Adrenal gland (tissue), 12 donors: ENCODE measurements around the gene PGD. TPM values are rescaled to one million over a fixed set of nuclear protein-coding genes. Genes with fewer than 3 reads are reported as not detected.
A peak's percentile ranks its signal among the peaks of the same experiment; 100 is the strongest.
"Not testable (repeated sequence)": the region's sequence is repeated elsewhere in the genome, so short reads cannot be mapped to it uniquely, and the experiment has no call there.

ENCODE experiments used
- DNase-seq, 7 donors: peaks; one replicate each; pipeline ENCODE4 v3.0.0-alpha.2; 2019 to 2020
- H3K27ac ChIP-seq, 5 donors: fragments of 200-600 bp; sonication (generic) in 4 of 5; 1 replicate in 3 of 5; 2 replicates in 2 of 5; pipeline versions ENCODE4 v1.5.1 to v1.8.0; 2016 to 2020; ENCODE audit warnings: mild to moderate bottlenecking in 1 of 5
- H3K27me3 ChIP-seq: fragments of 200-600 bp; 2 replicates; pipeline ENCODE4 v1.8.0; 2021
- H3K36me3 ChIP-seq, 2 donors: fragments of 200-600 bp; replicated peaks in 1 of 2; 1 replicate in 1 of 2; 2 replicates in 1 of 2; pipeline versions ENCODE4 v1.5.1 to v1.8.0; 2018 to 2022
- H3K4me1 ChIP-seq, 2 donors: fragments of 200-600 bp; replicated peaks in 1 of 2; 1 replicate in 1 of 2; 2 replicates in 1 of 2; pipeline versions ENCODE4 v1.5.1 to v1.8.0; 2018 to 2021
- H3K4me3 ChIP-seq, 4 donors: fragments of 200-600 bp; sonication (generic) in 3 of 4; one replicate each; pipeline ENCODE4 v1.5.1; 2016 to 2018
- H3K9me3 ChIP-seq, 3 donors: fragments of 200-600 bp; sonication (generic) in 1 of 3; replicated peaks in 1 of 3; 1 replicate in 2 of 3; 2 replicates in 1 of 3; pipeline versions ENCODE4 v1.5.1 to v1.8.0; 2016 to 2021
- CTCF ChIP-seq, 6 experiments: fragments of 450-650 bp in 4 of 6; fragments of 200-600 bp in 2 of 6; sonication (generic) in 1 of 6; IDR thresholded peaks; 1 replicate in 5 of 6; 2 replicates in 1 of 6; pipeline versions ENCODE4 v1.5.1 to v1.8.0; 2016 to 2021; ENCODE audit warnings: antibody characterized with exemption in 6 of 6, mild to moderate bottlenecking in 2 of 6, moderate library complexity in 1 of 6
- POLR2A ChIP-seq, 2 donors: fragments of 450-650 bp; IDR thresholded peaks; one replicate each; pipeline ENCODE4 v1.6.1; 2017; ENCODE audit warnings: antibody characterized with exemption in 2 of 2, mild to moderate bottlenecking in 2 of 2, moderate library complexity in 1 of 2
- WGBS, 4 donors: extraction: QIAGEN DNeasy Blood & Tissue Kit in 2 of 4; methylation state at CpG; one replicate each; pipeline versions ENCODE4 v1.1.5 to v1.1.7; 2013 to 2017; 5-methylcytosine and 5-hydroxymethylcytosine counted together
- intact Hi-C, 2 donors: fragments of 100-400 bp; cut with DNase I; formaldehyde crosslinking; loops; one replicate each; pipeline versions ENCODE4 v1.14.1 to v1.15.0; 2022 to 2023
- polyA plus RNA-seq, 3 donors: library from polyadenylated mRNA; stranded (reverse); fragments of 200-250 nt in 2 of 3; fragments of 350-450 nt in 1 of 3; fragmentation: Illumina TruSeq in 1 of 3; extraction: RNeasy Lipid Tissue Mini Kit (QIAGEN cat#74804) in 1 of 3; gene quantifications; one replicate each; pipeline ENCODE4 v1.2.3, GENCODE V29; 2013 to 2014
- total RNA-seq, 9 donors: library from RNA; depleted of rRNA in 4 of 9; stranded (reverse); fragments of >200 nt in 4 of 9; fragments of 120-200 nt in 1 of 9; fragmentation: NEBNext Ultra II Directional in 1 of 9; extraction: Animal tissue kit (Norgen Biotek cat#: 25700) in 1 of 9; gene quantifications; one replicate each; pipeline versions ENCODE4 v1.1.0 to v1.2.4, GENCODE V29; 2013 to 2023
- donor health status: healthy with polysubstance abuse.
- donor health status: Bipolar disorder and iron deficiency.
- donor health status: DM: yes; HTN: yes; CAD: no.
- donor health status: DM: no; HTN: no; CAD: no.
- donor health status: DM: no; HTN: no; CAD: no.
- donor health status: DM: yes; HTN: yes; CAD: no.

PGD gene
- total and polyA plus RNA-seq, 12 donors, result 32.2 to 170 (median 84.6) TPM

- H3K4me3 ChIP-seq, result no peak overlapping the region
- 49 to 63% (median 54%) methylated on average over 6 of the region's 6 CpGs for WGBS, 4 donors
- H3K9me3 ChIP-seq, result no peaks in the 10 kb centered on the region
- H3K27ac ChIP-seq, result no peak overlapping the region
- H3K36me3 ChIP-seq, result no peaks in the 10 kb centered on the region
- intact Hi-C loops, result no loop called here
- no peak for TF ChIP-seq CTCF (IDR thresholded peaks at IDR 0.05)
- no peak for TF ChIP-seq POLR2A (IDR thresholded peaks at IDR 0.05)
- no peaks in the 10 kb centered on the region for H3K27me3 ChIP-seq
- DNase-seq, result no peak
- no peaks in the 10 kb centered on the region for H3K4me1 ChIP-seq
These were observed 52.0 kb downstream of the PGD start for GRCh38 chr1:10450836-10451235.

GRCh38 chr1:10451287-10451686 lies 52.4 kb downstream of the PGD start:
- DNase-seq, result no peak
- no peaks in the 10 kb centered on the region for H3K4me1 ChIP-seq
- 17 to 27% (median 19%) methylated on average over 7 to 10 of the region's 10 CpGs for WGBS, 4 donors
- no peak overlapping the region for H3K27ac ChIP-seq
- intact Hi-C loops, result no loop called here
- H3K27me3 ChIP-seq, result no peaks in the 10 kb centered on the region
- no peak overlapping the region for H3K4me3 ChIP-seq
- H3K9me3 ChIP-seq, result no peaks in the 10 kb centered on the region
- TF ChIP-seq POLR2A (IDR thresholded peaks at IDR 0.05) (no peak), CTCF (IDR thresholded peaks at IDR 0.05) (no peak)
- no peaks in the 10 kb centered on the region for H3K36me3 ChIP-seq

- Histone ChIP-seq H3K4me1 (no peaks in the 10 kb centered on the region), H3K36me3 (peaks cover 0 to 3% of the 10 kb centered on the region in 2 donors), H3K27me3 (no peaks in the 10 kb centered on the region), H3K9me3 (no peaks in the 10 kb centered on the region), H3K27ac (no peak overlapping the region), H3K4me3 (no peak overlapping the region)
- intact Hi-C loops, result no loop called here
- DNase-seq, result no peak
- WGBS, 4 donors, result 78 to 93% (median 86%) methylated on average over 5 of the region's 5 CpGs
- TF ChIP-seq POLR2A (IDR thresholded peaks at IDR 0.05), result no peak
- TF ChIP-seq CTCF (IDR thresholded peaks at IDR 0.05), result no peak
These were observed 57.2 kb downstream of the PGD start for GRCh38 chr1:10456048-10456447.

- H3K27me3 ChIP-seq, result no peaks in the 10 kb centered on the region
- H3K9me3 ChIP-seq, result no peaks in the 10 kb centered on the region
- no peak for TF ChIP-seq POLR2A (IDR thresholded peaks at IDR 0.05)
- no peak for TF ChIP-seq CTCF (IDR thresholded peaks at IDR 0.05)
- WGBS, 4 donors, result 83 to 86% (median 83%) methylated on average over 7 of the region's 7 CpGs
- H3K4me3 ChIP-seq, result no peak overlapping the region
- DNase-seq, result no peak
- peaks cover 0 to 9% of the 10 kb centered on the region in 2 donors for H3K36me3 ChIP-seq
- H3K4me1 ChIP-seq, result no peaks in the 10 kb centered on the region
- no peak overlapping the region for H3K27ac ChIP-seq
- intact Hi-C loops, result no loop called here
These were observed 57.8 kb downstream of the PGD start for GRCh38 chr1:10456661-10457060.

- intact Hi-C loops, H3K9me3 ChIP-seq, H3K27me3 ChIP-seq, H3K4me1 ChIP-seq, DNase-seq, H3K4me3 ChIP-seq: not testable (repeated sequence)
- WGBS, 4 donors, result 60 to 67% (median 65%) methylated on average over 7 of the region's 7 CpGs
- peaks cover 0 to 17% of the 10 kb centered on the region in 2 donors for H3K36me3 ChIP-seq
- H3K27ac ChIP-seq, result peak overlapping the region in 1 of 5 donors; percentile 6
These were observed 58.6 kb downstream of the PGD start for GRCh38 chr1:10457462-10457861.
